K562 (cell line): ENCODE results near the gene KTN1. TPM values are rescaled to one million over a fixed set of nuclear protein-coding genes. Genes with fewer than 3 reads are reported as not detected.

Source experiments
- ATAC-seq: fragments of 200-7000 bp; cut with Tn5 transposase; 3 replicates; pipeline ENCODE4 v1.9.1; 2020; ENCODE audit warnings: moderate library complexity
- BruUV-seq: library from RNA; stranded (reverse); fragments of 400-500 nt; replicated peaks from 2 replicates; lab custom pipeline; 2021; lab: Mats Ljungman, UMichigan
- CTCF ChIA-PET: fragments of 300-600 bp; formaldehyde crosslinking; extraction: SDS; loops from one replicate; lab custom pipeline; 2021; ENCODE audit warnings: low intra/inter-chr PET ratio; lab: Yijun Ruan, JAX
- POLR2A ChIA-PET: fragments of 300-600, 350-650 bp; sonication (Branson Sonifier 250); formaldehyde crosslinking; extraction: SDS; loops from one replicate; lab custom pipeline; 2021; ENCODE audit warnings: antibody characterized with exemption, inconsistent platforms; lab: Yijun Ruan, JAX
- DNase-seq, 4 experiments: peaks; one replicate each; pipeline versions ENCODE4 v3.0.0 to v3.0.0-alpha.2; 2011 to 2018; ENCODE audit warnings: low spot score in 3 of 4, mixed read lengths in 3 of 4; ENCODE audit errors: extremely low read depth in 1 of 4
- FAIRE-seq: peaks from 2 replicates; lab custom pipeline; 2011; peaks lifted over from hg19 to GRCh38; lab: Jason Lieb, UNC
- H2AFZ ChIP-seq: 2 replicates; pipeline ENCODE4 v1.6.0; 2011; ENCODE audit warnings: low read depth, low read length, control low read depth, inconsistent platforms
- H3K27ac ChIP-seq: fragments of 200-600 bp; 3 replicates; pipeline ENCODE4 v1.8.0; 2011; ENCODE audit warnings: low read depth, mild to moderate bottlenecking, control low read depth, inconsistent platforms, low read length, moderate library complexity, mixed read lengths; ENCODE audit errors: extremely low read depth
- H3K27me3 ChIP-seq, 2 experiments: fragments of 300-600 bp in 1 of 2; 2 replicates in 1 of 2; 3 replicates in 1 of 2; pipeline versions ENCODE4 v1.6.0 to v1.8.0; 2011; ENCODE audit warnings: inconsistent platforms in 2 of 2, low read length in 2 of 2, mild to moderate bottlenecking in 1 of 2, mixed read lengths in 1 of 2, moderate library complexity in 1 of 2; ENCODE audit not compliant: control insufficient read depth in 2 of 2, insufficient read depth in 2 of 2
- H3K36me3 ChIP-seq: fragments of 300-600 bp; 3 replicates; pipeline ENCODE4 v1.8.0; 2011; ENCODE audit warnings: mild to moderate bottlenecking, low read length, inconsistent platforms; ENCODE audit not compliant: control insufficient read depth, insufficient read depth
- H3K4me1 ChIP-seq, 2 experiments: fragments of 200-600 bp in 1 of 2; replicated peaks in 1 of 2; 2 replicates in 1 of 2; 3 replicates in 1 of 2; pipeline versions ENCODE4 v1.5.1 to v1.8.0; 2011; ENCODE audit warnings: inconsistent platforms in 2 of 2, low read length in 2 of 2, mild to moderate bottlenecking in 1 of 2, mixed read lengths in 1 of 2, moderate library complexity in 1 of 2; ENCODE audit not compliant: control insufficient read depth in 2 of 2, insufficient read depth in 2 of 2
- H3K4me2 ChIP-seq: 2 replicates; pipeline ENCODE4 v1.6.1; 2011; ENCODE audit warnings: low read length, control low read depth, inconsistent platforms, mixed read lengths; ENCODE audit not compliant: insufficient read depth
- H3K4me3 ChIP-seq: fragments of 200-600 bp; sonication (generic), shearing (Covaris generic); 2 replicates; pipeline ENCODE4 v1.5.1; 2016; ENCODE audit warnings: control low read depth, inconsistent platforms
- H3K79me2 ChIP-seq: fragments of 200-600 bp; 3 replicates; pipeline ENCODE4 v1.8.0; 2011; ENCODE audit warnings: low read length, inconsistent platforms; ENCODE audit not compliant: control insufficient read depth, insufficient read depth
- H3K9ac ChIP-seq, 2 experiments: 2 replicates each; pipeline versions ENCODE4 v1.6.0 to v1.6.1; 2011; ENCODE audit warnings: low read depth in 2 of 2, low read length in 2 of 2, control low read depth in 1 of 2, inconsistent platforms in 1 of 2, mild to moderate bottlenecking in 1 of 2, mixed read lengths in 1 of 2; ENCODE audit not compliant: insufficient read depth in 1 of 2
- H3K9me1 ChIP-seq: one replicate; pipeline ENCODE4 v1.6.0; 2011; ENCODE audit warnings: inconsistent platforms, mild to moderate bottlenecking, low read length, moderate library complexity; ENCODE audit not compliant: control insufficient read depth, insufficient read depth
- H3K9me3 ChIP-seq: replicated peaks from 2 replicates; pipeline ENCODE4 v1.5.1; 2011; ENCODE audit warnings: low read depth, low read length, inconsistent platforms; ENCODE audit not compliant: control insufficient read depth, insufficient read depth
- H4K20me1 ChIP-seq: replicated peaks from 2 replicates; pipeline ENCODE4 v1.6.1; 2011; ENCODE audit warnings: low read length, inconsistent platforms, mixed read lengths; ENCODE audit not compliant: control insufficient read depth, insufficient read depth
- FOXK1 ChIP-seq: sonication (generic); formaldehyde crosslinking; IDR thresholded peaks from 2 replicates; pipeline ENCODE4 v1.8.0; 2022; ENCODE audit warnings: missing genetic modification reagents, mild to moderate bottlenecking, borderline replicate concordance
- HDAC1 ChIP-seq, 2 experiments: fragments of 450-650 bp; IDR thresholded peaks; 2 replicates each; pipeline ENCODE4 v1.6.1; 2016 to 2017; ENCODE audit warnings: inconsistent platforms in 1 of 2, mild to moderate bottlenecking in 1 of 2, moderate library complexity in 1 of 2
- MITF ChIP-seq: IDR thresholded peaks from 2 replicates; pipeline ENCODE4 v1.6.1; 2014; ENCODE audit warnings: antibody characterized with exemption
- SMAD4 ChIP-seq: fragments of 250-450 bp; sonication (Bioruptor Pico); conservative IDR thresholded peaks from 2 replicates; pipeline ENCODE4 v1.8.0; 2021; ENCODE audit warnings: inconsistent platforms, mild to moderate bottlenecking, moderate library complexity
- TAL1 ChIP-seq: fragments of 450-650 bp; IDR thresholded peaks from 2 replicates; pipeline ENCODE4 v1.6.1; 2016; ENCODE audit warnings: mild to moderate bottlenecking
- TCF15 ChIP-seq: fragments of 250-450 bp; sonication (Bioruptor Pico); IDR thresholded peaks from 2 replicates; pipeline ENCODE4 v1.8.0; 2022; ENCODE audit warnings: moderate library complexity, mild to moderate bottlenecking, inconsistent platforms
- TSC22D4 ChIP-seq: fragments of 450-650 bp; IDR thresholded peaks from 2 replicates; pipeline ENCODE4 v1.6.1; 2016; ENCODE audit warnings: missing genetic modification characterization, missing biosample characterization, control low read depth
- ZNF274 ChIP-seq: IDR thresholded peaks from 2 replicates; pipeline ENCODE4 v1.6.1; 2011; ENCODE audit warnings: low read depth, mild to moderate bottlenecking, low read length, moderate library complexity, borderline replicate concordance
- ZNF551 ChIP-seq: fragments of 250-450 bp; sonication (Bioruptor Pico); IDR thresholded peaks from 2 replicates; pipeline ENCODE4 v1.5.0; 2021; ENCODE audit warnings: mild to moderate bottlenecking, moderate library complexity
- ZNF76 ChIP-seq: fragments of 250-450 bp; sonication (Bioruptor Pico); IDR thresholded peaks from 2 replicates; pipeline ENCODE4 v1.4.0; 2020; ENCODE audit warnings: mild to moderate bottlenecking, moderate library complexity, borderline replicate concordance
- WGBS: fragments of 100-300 bp; shearing (Covaris generic); methylation state at CpG from one replicate; pipeline ENCODE4 v1.1.6; 2016; ENCODE audit warnings: low coverage, mixed read lengths; ENCODE audit not compliant: insufficient coverage; ENCODE audit errors: missing lambda C conversion rate; 5-methylcytosine and 5-hydroxymethylcytosine counted together
- in situ Hi-C: fragments of 300-500 bp; cut with MboI; formaldehyde crosslinking; loops from 4 replicates; pipeline ENCODE4 v1.15.0; 2018; ENCODE audit warnings: inconsistent platforms, mixed read lengths
- intact Hi-C: fragments of 100-400 bp; cut with micrococcal nuclease; formaldehyde crosslinking; loops from 2 replicates; pipeline ENCODE4 v1.14.2; 2022
- polyA plus RNA-seq, 8 experiments: library from polyadenylated mRNA; depleted of rRNA in 4 of 8; stranded (reverse) in 5 of 8; unstranded in 3 of 8; fragments of >200 nt; fragmentation: Nextera tagmentation in 2 of 8; fragmentation: Illumina TruSeq in 1 of 8; extraction: Ambion mirVana in 2 of 8; extraction: Trizol in 1 of 8; gene quantifications; 2 replicates each; pipeline versions ENCODE4 v1.2.1 to v1.2.3, GENCODE V29; 2011 to 2014; ENCODE audit warnings: inconsistent platforms in 1 of 8, missing spikeins in 1 of 8
- total RNA-seq, 7 experiments: library from RNA; depleted of rRNA in 6 of 7; stranded (reverse); fragments of >200 nt in 6 of 7; fragmentation: Illumina TruSeq in 2 of 7; extraction: Trizol in 2 of 7; gene quantifications; 2 replicates each; pipeline versions ENCODE4 v1.2.1 to v1.2.3, GENCODE V29; 2011 to 2021; ENCODE audit warnings: low replicate concordance in 1 of 7
- TF ChIP-seq, protein P1 (sequence below), 3 experiments: IDR thresholded peaks in 2 of 3; conservative IDR thresholded peaks in 1 of 3; 2 replicates each; pipeline ENCODE4 v1.5.1; 2011 to 2012; ENCODE audit warnings: low read length in 3 of 3, mild to moderate bottlenecking in 3 of 3, control low read depth in 2 of 3, improper control_type of control experiment in 1 of 3, inconsistent platforms in 1 of 3, low read depth in 1 of 3, mixed read lengths in 1 of 3, moderate library complexity in 1 of 3; ENCODE audit not compliant: insufficient read depth in 2 of 3

KTN1 gene
- total and polyA plus RNA-seq, 9 of the 15 experiments (the other 6 are each of a cell fraction or from before 2014, with no cell fraction given): 34.8 to 120 (median 63.6) TPM

GRCh38 chr14:55553791-55554190 lies 26.2 kb upstream of the KTN1 start:
- POLR2A ChIA-PET: no interaction called here
- Histone ChIP-seq H3K4me3 (no peak overlapping the region), H3K79me2 (no peaks in the 10 kb centered on the region), H3K36me3 (no peaks in the 10 kb centered on the region), H3K27me3 (no peaks in the 10 kb centered on the region), H3K27ac (no peak overlapping the region), H3K9me3 (no peaks in the 10 kb centered on the region), H2AFZ (no peak overlapping the region), H4K20me1 (no peaks in the 10 kb centered on the region), H3K4me2 (no peak overlapping the region), H3K4me1 (no peaks in the 10 kb centered on the region), H3K9me1 (no peaks in the 10 kb centered on the region), H3K9ac (no peak overlapping the region)
- intact Hi-C loops: no loop called here
- 18% methylated on average over 2 of the region's 2 CpGs for WGBS
- ATAC-seq (no peak), DNase-seq (no peak), FAIRE-seq (no peak)
- no TSS peak for BruUV-seq
- CTCF ChIA-PET: no interaction called here
- TF ChIP-seq, protein P1, sequence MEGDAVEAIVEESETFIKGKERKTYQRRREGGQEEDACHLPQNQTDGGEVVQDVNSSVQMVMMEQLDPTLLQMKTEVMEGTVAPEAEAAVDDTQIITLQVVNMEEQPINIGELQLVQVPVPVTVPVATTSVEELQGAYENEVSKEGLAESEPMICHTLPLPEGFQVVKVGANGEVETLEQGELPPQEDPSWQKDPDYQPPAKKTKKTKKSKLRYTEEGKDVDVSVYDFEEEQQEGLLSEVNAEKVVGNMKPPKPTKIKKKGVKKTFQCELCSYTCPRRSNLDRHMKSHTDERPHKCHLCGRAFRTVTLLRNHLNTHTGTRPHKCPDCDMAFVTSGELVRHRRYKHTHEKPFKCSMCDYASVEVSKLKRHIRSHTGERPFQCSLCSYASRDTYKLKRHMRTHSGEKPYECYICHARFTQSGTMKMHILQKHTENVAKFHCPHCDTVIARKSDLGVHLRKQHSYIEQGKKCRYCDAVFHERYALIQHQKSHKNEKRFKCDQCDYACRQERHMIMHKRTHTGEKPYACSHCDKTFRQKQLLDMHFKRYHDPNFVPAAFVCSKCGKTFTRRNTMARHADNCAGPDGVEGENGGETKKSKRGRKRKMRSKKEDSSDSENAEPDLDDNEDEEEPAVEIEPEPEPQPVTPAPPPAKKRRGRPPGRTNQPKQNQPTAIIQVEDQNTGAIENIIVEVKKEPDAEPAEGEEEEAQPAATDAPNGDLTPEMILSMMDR (IDR thresholded peaks at IDR 0.05 in 2 of 3, conservative IDR thresholded peaks at IDR 0.05 in 1 of 3; ENCODE audit: insufficient read depth in 2 of 3, low read depth in 1 of 3, low read length in 3 of 3): no peak
- no peak for TF ChIP-seq HDAC1 (IDR thresholded peaks at IDR 0.05)
- TF ChIP-seq ZNF76 (CRISPR knock-in tag): no peak
- TF ChIP-seq SMAD4 (CRISPR knock-in tag): no peak
- no peak for TF ChIP-seq TSC22D4
- no peak for TF ChIP-seq TCF15 (CRISPR knock-in tag)
- TF ChIP-seq FOXK1 (CRISPR knock-in tag): no peak
- TF ChIP-seq ZNF551 (CRISPR knock-in tag): no peak
- TF ChIP-seq TAL1: no peak
- no peak for TF ChIP-seq MITF
- TF ChIP-seq ZNF274: no peak
- in situ Hi-C loops: no loop called here
